ENCODE data around the gene ESCO1. TPM values are rescaled to one million over a fixed set of nuclear protein-coding genes. Genes with fewer than 3 reads are reported as not detected.

Gene ESCO1
- total RNA-seq, 1 experiment from 2014 or later: 10.8 TPM

GRCh38 chr18:21557607-21558253 is 42.8 kb downstream of the ESCO1 start:
- no peaks in the 10 kb centered on the region for H3K36me3 ChIP-seq (ENCODE audit: low read depth)
- H3K4me1 ChIP-seq (replicated peaks; ENCODE audit: insufficient read depth): no peaks in the 10 kb centered on the region
- H3K27me3 ChIP-seq (ENCODE audit: insufficient read depth, low read depth): no peaks in the 10 kb centered on the region
- H3K79me2 ChIP-seq (ENCODE audit: low read depth): no peaks in the 10 kb centered on the region
- H2AFZ ChIP-seq: no peak overlapping the region
- no peak overlapping the region for H3K4me3 ChIP-seq
- H3K9me2 ChIP-seq (ENCODE audit: insufficient read depth): no peaks in the 10 kb centered on the region
- ChIA-PET CTCF (no interaction called here), POLR2A (ENCODE audit: unreplicated experiment) (no interaction called here)
- H3K4me2 ChIP-seq: no peak overlapping the region
- DNase-seq: no peak
- intact Hi-C loops (cut with micrococcal nuclease; ENCODE audit: unreplicated experiment): no loop called here
- no TSS peak for BruUV-seq (replicated peaks)
- TF ChIP-seq CTCF (conservative IDR thresholded peaks at IDR 0.05): no peak
- no peak for TF ChIP-seq EZH2 (IDR thresholded peaks at IDR 0.05; ENCODE audit: low read depth)
- no peaks in the 10 kb centered on the region for H4K20me1 ChIP-seq (ENCODE audit: insufficient read depth)
- H3F3A ChIP-seq (ENCODE audit: insufficient read depth, low read depth): no peaks in the 10 kb centered on the region
- no peak overlapping the region; the same call in 1 of the 2 replicates for H3K27ac ChIP-seq
- H3K9me3 ChIP-seq (ENCODE audit: insufficient read depth, low read depth): no peaks in the 10 kb centered on the region

- H3K4me1 ChIP-seq (replicated peaks; ENCODE audit: insufficient read depth): no peaks in the 10 kb centered on the region
- no peak overlapping the region for H3K4me3 ChIP-seq
- intact Hi-C loops (cut with micrococcal nuclease; ENCODE audit: unreplicated experiment): no loop called here
- no peaks in the 10 kb centered on the region for H3K79me2 ChIP-seq (ENCODE audit: low read depth)
- BruUV-seq (replicated peaks): no TSS peak
- no peaks in the 10 kb centered on the region for H3K9me3 ChIP-seq (ENCODE audit: insufficient read depth, low read depth)
- H3K4me2 ChIP-seq: no peak overlapping the region
- no peaks in the 10 kb centered on the region for H3K9me2 ChIP-seq (ENCODE audit: insufficient read depth)
- no peak for TF ChIP-seq EZH2 (IDR thresholded peaks at IDR 0.05; ENCODE audit: low read depth)
- TF ChIP-seq CTCF (conservative IDR thresholded peaks at IDR 0.05): no peak
- no peaks in the 10 kb centered on the region for H3F3A ChIP-seq (ENCODE audit: insufficient read depth, low read depth)
- peaks cover 7% of the 10 kb centered on the region; the same call in 1 of the 2 replicates for H3K36me3 ChIP-seq (ENCODE audit: low read depth)
- CTCF ChIA-PET: no interaction called here
- H3K27me3 ChIP-seq (ENCODE audit: insufficient read depth, low read depth): no peaks in the 10 kb centered on the region
- no peak overlapping the region for H2AFZ ChIP-seq
- DNase-seq: no peak
- POLR2A ChIA-PET (ENCODE audit: unreplicated experiment): no interaction called here
- no peak overlapping the region for H3K27ac ChIP-seq
- no peaks in the 10 kb centered on the region for H4K20me1 ChIP-seq (ENCODE audit: insufficient read depth)
These were observed 50.0 kb downstream of the ESCO1 start for GRCh38 chr18:21550510-21550970.

GRCh38 chr18:21548647-21549046 is 51.9 kb downstream of the ESCO1 start:
- DNase-seq: no peak
- no TSS peak for BruUV-seq (replicated peaks)
- H3K27ac ChIP-seq: no peak overlapping the region
- no peaks in the 10 kb centered on the region for H3K9me2 ChIP-seq (ENCODE audit: insufficient read depth)
- no peaks in the 10 kb centered on the region for H4K20me1 ChIP-seq (ENCODE audit: insufficient read depth)
- H2AFZ ChIP-seq: no peak overlapping the region
- no peaks in the 10 kb centered on the region for H3K27me3 ChIP-seq (ENCODE audit: insufficient read depth, low read depth)
- H3K4me1 ChIP-seq (replicated peaks; ENCODE audit: insufficient read depth): no peaks in the 10 kb centered on the region
- no peak for TF ChIP-seq EZH2 (IDR thresholded peaks at IDR 0.05; ENCODE audit: low read depth)
- TF ChIP-seq CTCF (conservative IDR thresholded peaks at IDR 0.05): no peak
- ChIA-PET CTCF (no interaction called here), POLR2A (ENCODE audit: unreplicated experiment) (no interaction called here)
- H3K4me2 ChIP-seq: no peak overlapping the region
- no peak overlapping the region for H3K4me3 ChIP-seq
- H3F3A ChIP-seq (ENCODE audit: insufficient read depth, low read depth): no peaks in the 10 kb centered on the region
- H3K36me3 ChIP-seq (ENCODE audit: low read depth): peaks cover 7% of the 10 kb centered on the region; the same call in 1 of the 2 replicates
- intact Hi-C loops (cut with micrococcal nuclease; ENCODE audit: unreplicated experiment): no loop called here
- no peaks in the 10 kb centered on the region for H3K9me3 ChIP-seq (ENCODE audit: insufficient read depth, low read depth)
- no peaks in the 10 kb centered on the region for H3K79me2 ChIP-seq (ENCODE audit: low read depth)

Data from PC-9 (cell line).